Ishikawa (cell line): ENCODE results near the gene PAFAH2.

Source experiments
- EP300 ChIP-seq: IDR thresholded peaks from 2 replicates; pipeline ENCODE4 v1.6.1; 2012; ENCODE audit warnings: borderline replicate concordance
- TAF1 ChIP-seq: IDR thresholded peaks from 2 replicates; pipeline ENCODE4 v1.6.1; 2012; ENCODE audit warnings: low read depth, mild to moderate bottlenecking
- YY1 ChIP-seq: IDR thresholded peaks from 2 replicates; pipeline ENCODE4 v1.6.1; 2012; ENCODE audit warnings: low read depth
- TF ChIP-seq, protein P1 (sequence below): IDR thresholded peaks from 2 replicates; pipeline ENCODE4 v1.6.1; 2012
- TF ChIP-seq, protein P2 (sequence below): IDR thresholded peaks from 2 replicates; pipeline ENCODE4 v1.6.1; 2012; ENCODE audit warnings: low read depth, mild to moderate bottlenecking

DNA sequence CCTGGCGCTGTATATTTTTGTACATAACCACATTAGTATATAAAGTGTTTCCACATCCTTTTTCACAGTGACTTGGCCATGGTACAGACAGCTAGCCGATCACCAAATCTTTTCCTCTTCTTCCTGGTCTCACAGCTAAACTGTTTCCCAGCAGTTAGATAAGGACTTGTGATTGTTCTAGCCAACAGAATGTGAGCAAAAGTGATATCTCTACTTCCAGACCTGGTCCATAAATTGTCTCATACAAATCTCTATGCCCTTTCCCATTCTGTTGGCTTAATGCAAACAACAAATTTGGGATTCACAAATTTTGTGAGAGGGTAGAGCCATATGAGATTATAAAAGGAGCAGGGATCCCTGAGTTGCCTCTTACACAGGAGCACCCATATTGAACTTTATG is 19.5 kb downstream of the PAFAH2 start:
- TF ChIP-seq, protein P1, sequence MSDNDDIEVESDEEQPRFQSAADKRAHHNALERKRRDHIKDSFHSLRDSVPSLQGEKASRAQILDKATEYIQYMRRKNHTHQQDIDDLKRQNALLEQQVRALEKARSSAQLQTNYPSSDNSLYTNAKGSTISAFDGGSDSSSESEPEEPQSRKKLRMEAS, result no peak
- TF ChIP-seq, protein P2, sequence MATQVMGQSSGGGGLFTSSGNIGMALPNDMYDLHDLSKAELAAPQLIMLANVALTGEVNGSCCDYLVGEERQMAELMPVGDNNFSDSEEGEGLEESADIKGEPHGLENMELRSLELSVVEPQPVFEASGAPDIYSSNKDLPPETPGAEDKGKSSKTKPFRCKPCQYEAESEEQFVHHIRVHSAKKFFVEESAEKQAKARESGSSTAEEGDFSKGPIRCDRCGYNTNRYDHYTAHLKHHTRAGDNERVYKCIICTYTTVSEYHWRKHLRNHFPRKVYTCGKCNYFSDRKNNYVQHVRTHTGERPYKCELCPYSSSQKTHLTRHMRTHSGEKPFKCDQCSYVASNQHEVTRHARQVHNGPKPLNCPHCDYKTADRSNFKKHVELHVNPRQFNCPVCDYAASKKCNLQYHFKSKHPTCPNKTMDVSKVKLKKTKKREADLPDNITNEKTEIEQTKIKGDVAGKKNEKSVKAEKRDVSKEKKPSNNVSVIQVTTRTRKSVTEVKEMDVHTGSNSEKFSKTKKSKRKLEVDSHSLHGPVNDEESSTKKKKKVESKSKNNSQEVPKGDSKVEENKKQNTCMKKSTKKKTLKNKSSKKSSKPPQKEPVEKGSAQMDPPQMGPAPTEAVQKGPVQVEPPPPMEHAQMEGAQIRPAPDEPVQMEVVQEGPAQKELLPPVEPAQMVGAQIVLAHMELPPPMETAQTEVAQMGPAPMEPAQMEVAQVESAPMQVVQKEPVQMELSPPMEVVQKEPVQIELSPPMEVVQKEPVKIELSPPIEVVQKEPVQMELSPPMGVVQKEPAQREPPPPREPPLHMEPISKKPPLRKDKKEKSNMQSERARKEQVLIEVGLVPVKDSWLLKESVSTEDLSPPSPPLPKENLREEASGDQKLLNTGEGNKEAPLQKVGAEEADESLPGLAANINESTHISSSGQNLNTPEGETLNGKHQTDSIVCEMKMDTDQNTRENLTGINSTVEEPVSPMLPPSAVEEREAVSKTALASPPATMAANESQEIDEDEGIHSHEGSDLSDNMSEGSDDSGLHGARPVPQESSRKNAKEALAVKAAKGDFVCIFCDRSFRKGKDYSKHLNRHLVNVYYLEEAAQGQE, result no peak
- no peak for TF ChIP-seq EP300
- TF ChIP-seq TAF1, result no peak
- TF ChIP-seq YY1, result no peak
